ENCODE results near the gene SPSB1.

SPSB1 gene

DNA sequence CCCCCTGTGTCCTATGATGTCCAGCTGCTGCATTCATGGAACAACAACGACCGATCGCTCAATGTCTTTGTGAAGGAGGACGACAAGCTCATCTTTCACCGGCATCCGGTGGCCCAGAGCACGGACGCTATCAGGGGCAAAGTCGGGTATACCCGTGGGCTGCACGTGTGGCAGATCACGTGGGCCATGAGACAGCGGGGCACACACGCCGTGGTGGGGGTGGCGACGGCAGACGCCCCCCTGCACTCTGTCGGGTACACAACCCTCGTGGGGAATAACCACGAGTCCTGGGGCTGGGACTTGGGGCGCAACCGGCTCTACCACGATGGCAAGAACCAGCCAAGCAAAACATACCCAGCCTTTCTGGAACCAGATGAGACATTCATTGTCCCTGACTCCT is 63.3 kb downstream of the SPSB1 start:
- TF ChIP-seq, protein P1, sequence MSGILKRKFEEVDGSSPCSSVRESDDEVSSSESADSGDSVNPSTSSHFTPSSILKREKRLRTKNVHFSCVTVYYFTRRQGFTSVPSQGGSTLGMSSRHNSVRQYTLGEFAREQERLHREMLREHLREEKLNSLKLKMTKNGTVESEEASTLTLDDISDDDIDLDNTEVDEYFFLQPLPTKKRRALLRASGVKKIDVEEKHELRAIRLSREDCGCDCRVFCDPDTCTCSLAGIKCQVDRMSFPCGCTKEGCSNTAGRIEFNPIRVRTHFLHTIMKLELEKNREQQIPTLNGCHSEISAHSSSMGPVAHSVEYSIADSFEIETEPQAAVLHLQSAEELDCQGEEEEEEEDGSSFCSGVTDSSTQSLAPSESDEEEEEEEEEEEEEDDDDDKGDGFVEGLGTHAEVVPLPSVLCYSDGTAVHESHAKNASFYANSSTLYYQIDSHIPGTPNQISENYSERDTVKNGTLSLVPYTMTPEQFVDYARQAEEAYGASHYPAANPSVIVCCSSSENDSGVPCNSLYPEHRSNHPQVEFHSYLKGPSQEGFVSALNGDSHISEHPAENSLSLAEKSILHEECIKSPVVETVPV (CRISPR knock-in tag; IDR thresholded peaks at IDR 0.05) = no peak
- ATAC-seq = no peak

DNA sequence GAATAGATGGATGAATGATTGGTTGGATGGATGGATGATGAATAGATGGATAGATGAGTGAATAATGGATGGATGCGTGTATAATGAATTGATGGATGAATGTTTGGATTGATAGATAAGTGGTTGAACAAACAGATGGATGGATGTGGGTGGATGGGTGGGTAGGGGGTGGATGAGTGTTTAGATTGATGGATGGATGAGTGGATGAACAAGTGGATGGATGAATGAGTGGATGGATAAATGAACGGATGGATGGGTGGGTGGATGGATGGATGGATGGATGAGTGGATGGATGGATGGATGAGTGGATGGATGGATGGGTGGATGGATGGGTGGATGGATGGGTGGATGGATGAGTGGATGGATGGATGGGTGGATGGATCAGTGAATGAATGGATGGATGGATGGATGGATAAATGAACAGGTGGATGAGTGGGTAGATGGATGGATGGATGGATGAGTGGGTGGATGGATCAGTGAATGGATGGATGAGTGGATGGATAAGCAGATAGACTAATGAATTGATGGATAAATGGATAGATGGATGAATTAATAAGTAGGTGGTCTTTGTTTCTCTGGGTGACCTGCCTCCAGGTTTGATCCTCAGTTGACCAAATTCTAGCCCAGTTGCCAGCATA is 64.3 kb downstream of the SPSB1 start:
- TF ChIP-seq SNAI2 (CRISPR knock-in tag; IDR thresholded peaks at IDR 0.05) (no peak), CSDC2 (CRISPR knock-in tag; IDR thresholded peaks at IDR 0.05) (no peak), ISL1 (CRISPR knock-in tag; IDR thresholded peaks at IDR 0.05) (no peak), GLIS3 (CRISPR knock-in tag; IDR thresholded peaks at IDR 0.05) (no peak), ESRRG (CRISPR knock-in tag; IDR thresholded peaks at IDR 0.05) (no peak), ZNF70 (CRISPR knock-in tag; IDR thresholded peaks at IDR 0.05) (no peak), ARNTL (CRISPR knock-in tag; IDR thresholded peaks at IDR 0.05; ENCODE audit: borderline replicate concordance, low read depth) (no peak)
- TF ChIP-seq, protein P2, sequence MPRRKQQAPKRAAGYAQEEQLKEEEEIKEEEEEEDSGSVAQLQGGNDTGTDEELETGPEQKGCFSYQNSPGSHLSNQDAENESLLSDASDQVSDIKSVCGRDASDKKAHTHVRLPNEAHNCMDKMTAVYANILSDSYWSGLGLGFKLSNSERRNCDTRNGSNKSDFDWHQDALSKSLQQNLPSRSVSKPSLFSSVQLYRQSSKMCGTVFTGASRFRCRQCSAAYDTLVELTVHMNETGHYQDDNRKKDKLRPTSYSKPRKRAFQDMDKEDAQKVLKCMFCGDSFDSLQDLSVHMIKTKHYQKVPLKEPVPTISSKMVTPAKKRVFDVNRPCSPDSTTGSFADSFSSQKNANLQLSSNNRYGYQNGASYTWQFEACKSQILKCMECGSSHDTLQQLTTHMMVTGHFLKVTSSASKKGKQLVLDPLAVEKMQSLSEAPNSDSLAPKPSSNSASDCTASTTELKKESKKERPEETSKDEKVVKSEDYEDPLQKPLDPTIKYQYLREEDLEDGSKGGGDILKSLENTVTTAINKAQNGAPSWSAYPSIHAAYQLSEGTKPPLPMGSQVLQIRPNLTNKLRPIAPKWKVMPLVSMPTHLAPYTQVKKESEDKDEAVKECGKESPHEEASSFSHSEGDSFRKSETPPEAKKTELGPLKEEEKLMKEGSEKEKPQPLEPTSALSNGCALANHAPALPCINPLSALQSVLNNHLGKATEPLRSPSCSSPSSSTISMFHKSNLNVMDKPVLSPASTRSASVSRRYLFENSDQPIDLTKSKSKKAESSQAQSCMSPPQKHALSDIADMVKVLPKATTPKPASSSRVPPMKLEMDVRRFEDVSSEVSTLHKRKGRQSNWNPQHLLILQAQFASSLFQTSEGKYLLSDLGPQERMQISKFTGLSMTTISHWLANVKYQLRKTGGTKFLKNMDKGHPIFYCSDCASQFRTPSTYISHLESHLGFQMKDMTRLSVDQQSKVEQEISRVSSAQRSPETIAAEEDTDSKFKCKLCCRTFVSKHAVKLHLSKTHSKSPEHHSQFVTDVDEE (CRISPR knock-in tag; IDR thresholded peaks at IDR 0.05) = no peak
- TF ChIP-seq, protein P3, sequence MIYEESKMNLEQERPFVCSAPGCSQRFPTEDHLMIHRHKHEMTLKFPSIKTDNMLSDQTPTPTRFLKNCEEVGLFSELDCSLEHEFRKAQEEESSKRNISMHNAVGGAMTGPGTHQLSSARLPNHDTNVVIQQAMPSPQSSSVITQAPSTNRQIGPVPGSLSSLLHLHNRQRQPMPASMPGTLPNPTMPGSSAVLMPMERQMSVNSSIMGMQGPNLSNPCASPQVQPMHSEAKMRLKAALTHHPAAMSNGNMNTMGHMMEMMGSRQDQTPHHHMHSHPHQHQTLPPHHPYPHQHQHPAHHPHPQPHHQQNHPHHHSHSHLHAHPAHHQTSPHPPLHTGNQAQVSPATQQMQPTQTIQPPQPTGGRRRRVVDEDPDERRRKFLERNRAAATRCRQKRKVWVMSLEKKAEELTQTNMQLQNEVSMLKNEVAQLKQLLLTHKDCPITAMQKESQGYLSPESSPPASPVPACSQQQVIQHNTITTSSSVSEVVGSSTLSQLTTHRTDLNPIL (CRISPR knock-in tag; IDR thresholded peaks at IDR 0.05; ENCODE audit: low read depth) = no peak
- TF ChIP-seq, protein P1 (CRISPR knock-in tag; IDR thresholded peaks at IDR 0.05) = no peak
- no peak for ATAC-seq

DNA sequence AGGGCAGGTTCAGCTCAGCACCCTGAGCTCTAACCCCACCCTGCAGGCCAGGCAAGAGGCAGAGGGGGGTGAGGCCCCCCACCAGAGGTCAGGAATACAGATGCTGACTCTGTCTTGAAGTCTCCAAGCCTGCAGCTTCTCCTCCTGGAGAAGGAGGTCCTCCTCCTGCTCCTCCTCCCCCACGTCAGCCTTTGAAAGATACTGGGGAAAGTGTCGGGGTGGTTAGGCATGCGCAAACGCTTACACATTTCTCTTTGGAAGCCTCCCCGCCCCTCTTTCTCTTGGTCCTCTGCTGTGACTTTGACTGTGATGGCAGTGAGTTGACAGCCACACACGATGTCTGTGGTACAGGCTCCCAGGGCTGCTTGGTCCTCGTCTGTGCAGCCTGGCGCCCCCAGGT is 65.3 kb downstream of the SPSB1 start:
- ATAC-seq = no peak
- no peak for TF ChIP-seq ZNF8 (CRISPR knock-in tag; IDR thresholded peaks at IDR 0.05)
- no peak for TF ChIP-seq TCF4 (CRISPR knock-in tag; IDR thresholded peaks at IDR 0.05; ENCODE audit: borderline replicate concordance)
- TF ChIP-seq ARNTL (CRISPR knock-in tag; IDR thresholded peaks at IDR 0.05; ENCODE audit: borderline replicate concordance, low read depth) = no peak
- TF ChIP-seq ZFP3 (CRISPR knock-in tag; IDR thresholded peaks at IDR 0.05) = no peak
- TF ChIP-seq SNAI2 (CRISPR knock-in tag; IDR thresholded peaks at IDR 0.05) = no peak
- no peak for TF ChIP-seq CSDC2 (CRISPR knock-in tag; IDR thresholded peaks at IDR 0.05)
- no peak for TF ChIP-seq GLIS3 (CRISPR knock-in tag; IDR thresholded peaks at IDR 0.05)
- TF ChIP-seq, protein P1 (CRISPR knock-in tag; IDR thresholded peaks at IDR 0.05) = no peak
- TF ChIP-seq, protein P4, sequence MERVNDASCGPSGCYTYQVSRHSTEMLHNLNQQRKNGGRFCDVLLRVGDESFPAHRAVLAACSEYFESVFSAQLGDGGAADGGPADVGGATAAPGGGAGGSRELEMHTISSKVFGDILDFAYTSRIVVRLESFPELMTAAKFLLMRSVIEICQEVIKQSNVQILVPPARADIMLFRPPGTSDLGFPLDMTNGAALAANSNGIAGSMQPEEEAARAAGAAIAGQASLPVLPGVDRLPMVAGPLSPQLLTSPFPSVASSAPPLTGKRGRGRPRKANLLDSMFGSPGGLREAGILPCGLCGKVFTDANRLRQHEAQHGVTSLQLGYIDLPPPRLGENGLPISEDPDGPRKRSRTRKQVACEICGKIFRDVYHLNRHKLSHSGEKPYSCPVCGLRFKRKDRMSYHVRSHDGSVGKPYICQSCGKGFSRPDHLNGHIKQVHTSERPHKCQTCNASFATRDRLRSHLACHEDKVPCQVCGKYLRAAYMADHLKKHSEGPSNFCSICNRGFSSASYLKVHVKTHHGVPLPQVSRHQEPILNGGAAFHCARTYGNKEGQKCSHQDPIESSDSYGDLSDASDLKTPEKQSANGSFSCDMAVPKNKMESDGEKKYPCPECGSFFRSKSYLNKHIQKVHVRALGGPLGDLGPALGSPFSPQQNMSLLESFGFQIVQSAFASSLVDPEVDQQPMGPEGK (CRISPR knock-in tag; IDR thresholded peaks at IDR 0.05; ENCODE audit: borderline replicate concordance) = no peak
- no peak for TF ChIP-seq ISL1 (CRISPR knock-in tag; IDR thresholded peaks at IDR 0.05)
- no peak for TF ChIP-seq OSR1 (CRISPR knock-in tag; IDR thresholded peaks at IDR 0.05)
- no peak for TF ChIP-seq RARB (CRISPR knock-in tag; IDR thresholded peaks at IDR 0.05)
- no peak for TF ChIP-seq PPARA (CRISPR knock-in tag; IDR thresholded peaks at IDR 0.05; ENCODE audit: borderline replicate concordance)
- TF ChIP-seq BACH2 (CRISPR knock-in tag; IDR thresholded peaks at IDR 0.05; ENCODE audit: borderline replicate concordance) = no peak
- TF ChIP-seq, protein P3 (CRISPR knock-in tag; IDR thresholded peaks at IDR 0.05; ENCODE audit: low read depth) = no peak
- TF ChIP-seq ESRRG (CRISPR knock-in tag; IDR thresholded peaks at IDR 0.05) = no peak
- no peak for TF ChIP-seq ZNF565 (CRISPR knock-in tag; conservative IDR thresholded peaks at IDR 0.05; ENCODE audit: low read depth)
- TF ChIP-seq ZFP30 (CRISPR knock-in tag; IDR thresholded peaks at IDR 0.05) = no peak
- TF ChIP-seq ZNF70 (CRISPR knock-in tag; IDR thresholded peaks at IDR 0.05) = no peak
- TF ChIP-seq TOX (CRISPR knock-in tag; IDR thresholded peaks at IDR 0.05; ENCODE audit: borderline replicate concordance) = no peak
